Tibial nerve (tissue), 4 donors: ENCODE data around the gene AFAP1L2. TPM values are rescaled to one million over a fixed set of nuclear protein-coding genes. Genes with fewer than 3 reads are reported as not detected.

Source experiments
- DNase-seq, 2 donors: peaks; one replicate each; pipeline ENCODE4 v3.0.0-alpha.2; 2019; ENCODE audit warnings: low spot score in 2 of 2
- H3K27ac ChIP-seq, 4 donors: fragments of 200-600 bp; sonication (generic) in 3 of 4; one replicate each; pipeline ENCODE4 v1.5.1; 2017 to 2019; ENCODE audit warnings: mild to moderate bottlenecking in 1 of 4
- H3K27me3 ChIP-seq, 2 donors: fragments of 200-600 bp; sonication (generic) in 1 of 2; one replicate each; pipeline versions ENCODE4 v1.5.1 to v1.6.0; 2017 to 2019
- H3K36me3 ChIP-seq, 3 donors: fragments of 200-600 bp; sonication (generic); one replicate each; pipeline ENCODE4 v1.5.1; 2018 to 2019
- H3K4me1 ChIP-seq, 4 donors: fragments of 200-600 bp; sonication (generic) in 3 of 4; one replicate each; pipeline ENCODE4 v1.5.1; 2017 to 2019
- H3K4me3 ChIP-seq, 4 donors: fragments of 200-600 bp; sonication (generic) in 3 of 4; one replicate each; pipeline ENCODE4 v1.5.1; 2017 to 2019; ENCODE audit warnings: mild to moderate bottlenecking in 1 of 4, moderate library complexity in 1 of 4
- H3K9me3 ChIP-seq, 4 donors: fragments of 200-600 bp; sonication (generic) in 3 of 4; one replicate each; pipeline ENCODE4 v1.5.1; 2017 to 2019
- CTCF ChIP-seq, 5 experiments: fragments of 200-600 bp in 3 of 5; fragments of 450-650 bp in 2 of 5; sonication (generic) in 3 of 5; IDR thresholded peaks; one replicate each; pipeline ENCODE4 v1.5.1; 2016 to 2019; ENCODE audit warnings: antibody characterized with exemption in 5 of 5, mild to moderate bottlenecking in 3 of 5, moderate library complexity in 2 of 5
- EP300 ChIP-seq, 2 donors: sonication (generic); formaldehyde crosslinking; IDR thresholded peaks; one replicate each; pipeline ENCODE4 v1.6.1; 2017; ENCODE audit warnings: antibody characterized with exemption in 2 of 2, mild to moderate bottlenecking in 1 of 2
- POLR2A ChIP-seq, 2 donors: fragments of 450-650 bp; IDR thresholded peaks; one replicate each; pipeline ENCODE4 v1.6.1; 2017; ENCODE audit warnings: antibody characterized with exemption in 2 of 2, mild to moderate bottlenecking in 2 of 2, moderate library complexity in 2 of 2
- WGBS, 2 donors: methylation state at CpG; one replicate each; pipeline ENCODE4 v1.1.5; 2018; 5-methylcytosine and 5-hydroxymethylcytosine counted together
- total RNA-seq, 4 donors: library from RNA; depleted of rRNA; stranded (reverse); fragments of >200 nt; gene quantifications; one replicate each; pipeline ENCODE4 v1.1.0, GENCODE V29; 2016

Gene AFAP1L2
- total RNA-seq, 4 donors from 2014 or later, result 96.3 to 176 (median 127) TPM

GRCh38 chr10:114375047-114375446, 29.3 kb downstream of the AFAP1L2 start:
- peaks cover 0 to 7% (median 0%) of the 10 kb centered on the region in 3 donors for H3K36me3 ChIP-seq
- no peaks in the 10 kb centered on the region for H3K27me3 ChIP-seq
- H3K4me3 ChIP-seq, result no peak overlapping the region
- no peaks in the 10 kb centered on the region for H3K9me3 ChIP-seq
- H3K27ac ChIP-seq, result peak overlapping the region in 3 of 4 donors; percentile 54 to 85 (median 66)
- H3K4me1 ChIP-seq, result peaks cover 0 to 94% (median 45%) of the 10 kb centered on the region in 4 donors
- no peak for DNase-seq
- 40 to 44% methylated on average over 3 of the region's 3 CpGs for WGBS, 2 donors
- TF ChIP-seq EP300 (IDR thresholded peaks at IDR 0.05), result no peak
- TF ChIP-seq CTCF (IDR thresholded peaks at IDR 0.05), result no peak
- no peak for TF ChIP-seq POLR2A (IDR thresholded peaks at IDR 0.05)

DNA sequence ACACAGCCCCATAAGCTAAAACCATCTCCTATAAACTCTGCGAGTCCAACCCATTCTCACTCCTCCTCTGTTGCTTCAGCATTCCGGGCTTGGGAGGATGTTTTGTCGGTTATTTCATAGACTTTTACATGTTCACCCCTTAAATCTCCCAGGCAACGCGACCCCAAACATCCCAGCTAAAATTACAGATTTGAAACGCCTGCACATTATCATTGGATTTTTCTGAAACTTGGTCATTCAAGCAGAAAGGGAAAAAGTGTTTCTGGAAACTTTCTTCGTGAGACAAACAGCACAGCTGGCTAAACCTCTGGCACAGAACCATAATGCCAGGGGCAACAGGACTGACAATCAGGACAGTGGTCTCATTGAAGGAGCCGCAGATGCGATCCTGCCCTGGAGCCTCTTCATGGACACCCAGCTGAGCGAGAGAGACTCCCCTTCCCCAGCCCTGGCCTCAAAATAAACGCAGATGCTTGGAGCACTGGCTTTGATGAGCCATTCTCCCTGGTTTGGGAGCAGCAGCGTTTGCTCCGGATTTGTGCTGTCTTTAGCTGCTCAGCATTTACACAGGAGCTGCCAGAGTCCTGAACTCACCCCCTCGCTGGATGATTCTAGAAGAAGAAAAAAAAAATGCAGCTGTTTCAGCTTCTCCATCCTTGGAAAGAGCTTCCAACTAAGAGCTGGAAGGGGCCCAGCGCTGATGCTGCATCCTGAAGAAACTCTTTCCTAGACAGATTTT, 30.1 kb downstream of the AFAP1L2 start:
- Histone ChIP-seq H3K27ac (peak overlapping the region in 3 of 4 donors; percentile 54 to 85 (median 66)), H3K4me3 (no peak overlapping the region), H3K27me3 (no peaks in the 10 kb centered on the region), H3K9me3 (no peaks in the 10 kb centered on the region), H3K36me3 (peaks cover 0 to 7% (median 0%) of the 10 kb centered on the region in 3 donors), H3K4me1 (peaks cover 0 to 93% (median 45%) of the 10 kb centered on the region in 4 donors)
- TF ChIP-seq CTCF (IDR thresholded peaks at IDR 0.05), result no peak
- TF ChIP-seq EP300 (IDR thresholded peaks at IDR 0.05), result peak in 1 of 2 donors; percentile 29
- peak; percentile 38 to 57 for DNase-seq
- WGBS, 2 donors, result 14 to 25% methylated on average over 15 of the region's 15 CpGs

- H3K9me3 ChIP-seq, result no peaks in the 10 kb centered on the region
- H3K27me3 ChIP-seq, result no peaks in the 10 kb centered on the region
- H3K4me1 ChIP-seq, result peaks cover 0 to 90% (median 46%) of the 10 kb centered on the region in 4 donors
- DNase-seq, result no peak
- H3K36me3 ChIP-seq, result peaks cover 0 to 7% (median 0%) of the 10 kb centered on the region in 3 donors
- H3K27ac ChIP-seq, result peak overlapping the region in 3 of 4 donors; percentile 54 to 85 (median 66)
- TF ChIP-seq EP300 (IDR thresholded peaks at IDR 0.05) (no peak), CTCF (IDR thresholded peaks at IDR 0.05) (no peak), POLR2A (IDR thresholded peaks at IDR 0.05) (no peak)
- WGBS, 2 donors, result 43 to 45% methylated on average over 6 of the region's 6 CpGs
- H3K4me3 ChIP-seq, result no peak overlapping the region
These were observed 30.7 kb downstream of the AFAP1L2 start for GRCh38 chr10:114373631-114374030.

GRCh38 chr10:114372995-114373394, 31.3 kb downstream of the AFAP1L2 start:
- H3K27me3 ChIP-seq, result no peaks in the 10 kb centered on the region
- WGBS, 2 donors, result 44 to 62% methylated on average over 5 of the region's 5 CpGs
- no peaks in the 10 kb centered on the region for H3K9me3 ChIP-seq
- no peak for DNase-seq
- H3K27ac ChIP-seq, result peak overlapping the region in 2 of 4 donors; percentile 66 to 85
- peaks cover 0 to 6% (median 0%) of the 10 kb centered on the region in 3 donors for H3K36me3 ChIP-seq
- peaks cover 0 to 89% (median 49%) of the 10 kb centered on the region in 4 donors for H3K4me1 ChIP-seq
- H3K4me3 ChIP-seq, result no peak overlapping the region
- no peak for TF ChIP-seq POLR2A (IDR thresholded peaks at IDR 0.05)
- no peak for TF ChIP-seq EP300 (IDR thresholded peaks at IDR 0.05)
- no peak for TF ChIP-seq CTCF (IDR thresholded peaks at IDR 0.05)

- DNase-seq, result no peak
- peak overlapping the region in 2 of 4 donors; percentile 73 to 85 for H3K27ac ChIP-seq
- WGBS, 2 donors, result 36 to 42% methylated on average over 3 of the region's 3 CpGs
- H3K27me3 ChIP-seq, result no peaks in the 10 kb centered on the region
- TF ChIP-seq EP300 (IDR thresholded peaks at IDR 0.05) (no peak), CTCF (IDR thresholded peaks at IDR 0.05) (no peak), POLR2A (IDR thresholded peaks at IDR 0.05) (no peak)
- no peaks in the 10 kb centered on the region for H3K36me3 ChIP-seq
- H3K4me1 ChIP-seq, result peaks cover 0 to 91% (median 57%) of the 10 kb centered on the region in 4 donors
- H3K9me3 ChIP-seq, result no peaks in the 10 kb centered on the region
- no peak overlapping the region for H3K4me3 ChIP-seq
These were observed 32.1 kb downstream of the AFAP1L2 start for GRCh38 chr10:114372179-114372578.
